OCI-LY7 (cell line): ENCODE data around the gene NIN.
"Not testable (repeated sequence)": the region's sequence is repeated elsewhere in the genome, so short reads cannot be mapped to it uniquely, and the experiment has no call there.

ENCODE experiments used
- EZH2phosphoT487 ChIP-seq: fragments of 200-600 bp; sonication (generic); IDR thresholded peaks from 2 replicates; pipeline ENCODE4 v1.6.1; 2018; ENCODE audit warnings: low read depth, borderline replicate concordance, mild to moderate bottlenecking, mixed run types, antibody characterized with exemption, low read length, moderate library complexity, mixed read lengths
- TF ChIP-seq, protein P1 (sequence below): fragments of 200-600 bp; sonication (generic); conservative IDR thresholded peaks from 2 replicates; pipeline ENCODE4 v1.5.1; 2014; ENCODE audit warnings: mild to moderate bottlenecking, antibody characterized with exemption, low read length, moderate library complexity, mixed read lengths

DNA sequence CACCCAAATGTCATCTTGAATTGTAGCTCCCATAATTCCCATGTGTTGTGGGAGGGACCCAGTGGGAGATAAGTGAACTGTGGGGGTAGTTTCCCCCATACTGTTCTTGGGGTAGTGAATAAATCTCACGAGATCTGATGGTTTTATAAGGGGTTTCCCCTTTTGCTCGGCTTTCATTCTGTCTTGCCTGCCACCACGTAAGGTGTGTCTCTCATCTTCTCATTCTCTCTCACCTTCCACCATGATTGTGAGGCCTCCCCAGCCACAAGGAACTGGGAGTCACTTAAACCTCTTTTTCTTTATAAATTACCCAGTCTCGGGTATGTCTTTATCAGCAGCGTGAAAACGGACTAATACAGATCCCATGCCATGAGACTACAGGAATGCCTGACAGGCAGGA, 11.7 kb downstream of the NIN start:
- TF ChIP-seq, protein P1, sequence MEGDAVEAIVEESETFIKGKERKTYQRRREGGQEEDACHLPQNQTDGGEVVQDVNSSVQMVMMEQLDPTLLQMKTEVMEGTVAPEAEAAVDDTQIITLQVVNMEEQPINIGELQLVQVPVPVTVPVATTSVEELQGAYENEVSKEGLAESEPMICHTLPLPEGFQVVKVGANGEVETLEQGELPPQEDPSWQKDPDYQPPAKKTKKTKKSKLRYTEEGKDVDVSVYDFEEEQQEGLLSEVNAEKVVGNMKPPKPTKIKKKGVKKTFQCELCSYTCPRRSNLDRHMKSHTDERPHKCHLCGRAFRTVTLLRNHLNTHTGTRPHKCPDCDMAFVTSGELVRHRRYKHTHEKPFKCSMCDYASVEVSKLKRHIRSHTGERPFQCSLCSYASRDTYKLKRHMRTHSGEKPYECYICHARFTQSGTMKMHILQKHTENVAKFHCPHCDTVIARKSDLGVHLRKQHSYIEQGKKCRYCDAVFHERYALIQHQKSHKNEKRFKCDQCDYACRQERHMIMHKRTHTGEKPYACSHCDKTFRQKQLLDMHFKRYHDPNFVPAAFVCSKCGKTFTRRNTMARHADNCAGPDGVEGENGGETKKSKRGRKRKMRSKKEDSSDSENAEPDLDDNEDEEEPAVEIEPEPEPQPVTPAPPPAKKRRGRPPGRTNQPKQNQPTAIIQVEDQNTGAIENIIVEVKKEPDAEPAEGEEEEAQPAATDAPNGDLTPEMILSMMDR = not testable (repeated sequence)
- TF ChIP-seq EZH2phosphoT487 = not testable (repeated sequence)
